NCI-H2081 treated with DMSO at 0.1 percent for 48 hours (cell line): ENCODE measurements around the gene ATG16L2.
"Not testable (repeated sequence)": the region's sequence is repeated elsewhere in the genome, so short reads cannot be mapped to it uniquely, and the experiment has no call there.

Source experiments
- DNase-seq: peaks from one replicate; lab custom pipeline; 2025; lab: John Stamatoyannopoulos, UW

Gene ATG16L2

GRCh38 chr11:72805216-72805615 lies 9.0 kb upstream of the ATG16L2 start:
- no peak for DNase-seq

GRCh38 chr11:72806378-72806777 lies 7.8 kb upstream of the ATG16L2 start:
- DNase-seq = not testable (repeated sequence)

GRCh38 chr11:72807021-72807693 lies 7.1 kb upstream of the ATG16L2 start:
- DNase-seq = no peak

GRCh38 chr11:72807792-72808191 lies 6.4 kb upstream of the ATG16L2 start:
- DNase-seq = no peak

GRCh38 chr11:72808331-72808798 lies 5.8 kb upstream of the ATG16L2 start:
- no peak for DNase-seq

- DNase-seq = not testable (repeated sequence)
These were observed 2.5 kb upstream of the ATG16L2 start for GRCh38 chr11:72811686-72812085.

GRCh38 chr11:72812604-72812966 lies 1.6 kb upstream of the ATG16L2 start:
- DNase-seq = peak; percentile 39

GRCh38 chr11:72812967-72813739 lies 1.1 kb upstream of the ATG16L2 start:
- DNase-seq = no peak

- DNase-seq = no peak
These were observed 398 bp upstream of the ATG16L2 start for GRCh38 chr11:72813740-72814285.

GRCh38 chr11:72815110-72815618 lies 953 bp downstream of the ATG16L2 start:
- no peak for DNase-seq

GRCh38 chr11:72816404-72816990 lies 2.3 kb downstream of the ATG16L2 start:
- no peak for DNase-seq

- no peak for DNase-seq
These were observed 3.8 kb downstream of the ATG16L2 start for GRCh38 chr11:72817966-72818365.

GRCh38 chr11:72818971-72819370 lies 4.8 kb downstream of the ATG16L2 start:
- no peak for DNase-seq

GRCh38 chr11:72820439-72821139 lies 6.4 kb downstream of the ATG16L2 start:
- no peak for DNase-seq

- no peak for DNase-seq
These were observed 7.2 kb downstream of the ATG16L2 start for GRCh38 chr11:72821221-72821919.

GRCh38 chr11:72821920-72822799 lies 7.9 kb downstream of the ATG16L2 start:
- DNase-seq = no peak

GRCh38 chr11:72823105-72823804 lies 9.0 kb downstream of the ATG16L2 start:
- DNase-seq = no peak

GRCh38 chr11:72824020-72824419 lies 9.8 kb downstream of the ATG16L2 start:
- DNase-seq = no peak

GRCh38 chr11:72824811-72825505 lies 10.7 kb downstream of the ATG16L2 start:
- DNase-seq = no peak
